ENCODE data around the gene MYL6B. TPM values are rescaled to one million over a fixed set of nuclear protein-coding genes. Genes with fewer than 3 reads are reported as not detected.
A peak's percentile ranks its signal among the peaks of the same experiment; 100 is the strongest.

The MYL6B gene
- polyA plus RNA-seq, 1 donor (not counting 4 experiments of a cell fraction or from before 2014, with no cell fraction given) = 44.9 TPM

DNA sequence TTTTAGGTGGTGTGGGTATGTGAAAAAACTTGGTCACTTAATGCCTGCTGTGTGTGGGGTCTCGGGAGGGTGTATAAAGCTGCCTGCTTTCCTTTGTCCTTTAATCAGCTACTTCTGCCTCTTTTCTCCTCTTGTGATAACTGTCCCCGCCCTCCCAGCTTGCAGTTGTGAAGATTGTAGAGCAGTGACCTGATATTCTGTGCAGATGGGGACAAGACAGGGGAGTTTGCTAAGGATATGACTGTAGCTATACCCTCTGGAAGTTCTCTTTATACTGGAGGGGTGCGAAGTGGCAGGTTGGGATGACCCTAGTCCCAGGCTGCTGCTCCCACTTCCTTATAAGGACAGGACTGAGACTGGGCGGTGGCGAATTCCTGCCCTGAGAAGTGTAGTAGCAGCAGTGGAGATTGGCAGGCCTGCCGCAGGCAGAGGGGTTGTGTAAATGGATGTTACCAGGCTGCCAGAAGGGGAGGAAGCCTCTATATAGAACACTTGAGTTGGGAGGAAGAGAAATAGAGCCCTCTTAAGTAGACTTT is 6.6 kb downstream of the MYL6B start:
- H2AFZ ChIP-seq (ENCODE audit: control insufficient read depth, low read length) = no peak overlapping the region
- peaks cover 35 to 38% of the 10 kb centered on the region in 2 experiments for H3K36me3 ChIP-seq (ENCODE audit: control insufficient read depth in 2 of 2, extremely low read depth in 1 of 2, insufficient read depth in 2 of 2, low read length in 2 of 2)
- no peaks in the 10 kb centered on the region for H3K9me1 ChIP-seq (ENCODE audit: control insufficient read depth, extremely low read depth, insufficient read depth, low read length)
- DNase-seq (ENCODE audit: low read depth, low spot score) (no peak), FAIRE-seq (no peak)
- TF ChIP-seq EZH2 (IDR thresholded peaks at IDR 0.05; ENCODE audit: low read length) = no peak
- TF ChIP-seq, protein P1, sequence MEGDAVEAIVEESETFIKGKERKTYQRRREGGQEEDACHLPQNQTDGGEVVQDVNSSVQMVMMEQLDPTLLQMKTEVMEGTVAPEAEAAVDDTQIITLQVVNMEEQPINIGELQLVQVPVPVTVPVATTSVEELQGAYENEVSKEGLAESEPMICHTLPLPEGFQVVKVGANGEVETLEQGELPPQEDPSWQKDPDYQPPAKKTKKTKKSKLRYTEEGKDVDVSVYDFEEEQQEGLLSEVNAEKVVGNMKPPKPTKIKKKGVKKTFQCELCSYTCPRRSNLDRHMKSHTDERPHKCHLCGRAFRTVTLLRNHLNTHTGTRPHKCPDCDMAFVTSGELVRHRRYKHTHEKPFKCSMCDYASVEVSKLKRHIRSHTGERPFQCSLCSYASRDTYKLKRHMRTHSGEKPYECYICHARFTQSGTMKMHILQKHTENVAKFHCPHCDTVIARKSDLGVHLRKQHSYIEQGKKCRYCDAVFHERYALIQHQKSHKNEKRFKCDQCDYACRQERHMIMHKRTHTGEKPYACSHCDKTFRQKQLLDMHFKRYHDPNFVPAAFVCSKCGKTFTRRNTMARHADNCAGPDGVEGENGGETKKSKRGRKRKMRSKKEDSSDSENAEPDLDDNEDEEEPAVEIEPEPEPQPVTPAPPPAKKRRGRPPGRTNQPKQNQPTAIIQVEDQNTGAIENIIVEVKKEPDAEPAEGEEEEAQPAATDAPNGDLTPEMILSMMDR (optimal IDR thresholded peaks at IDR 0.05 in 1 of 3, IDR thresholded peaks at IDR 0.05 in 1 of 3, conservative IDR thresholded peaks at IDR 0.05 in 1 of 3; ENCODE audit: extremely low read depth in 1 of 3, insufficient read depth in 2 of 3, low read length in 3 of 3) = no peak
- peak overlapping the region; percentile 99 for H3K9ac ChIP-seq (ENCODE audit: control insufficient read depth, extremely low read depth, insufficient read depth, low read length)
- H3K9me3 ChIP-seq (ENCODE audit: control insufficient read depth, low read depth, low read length) = no peaks in the 10 kb centered on the region
- H3K27ac ChIP-seq (ENCODE audit: control insufficient read depth, insufficient read depth, low read length) = peak overlapping the region; percentile 98
- peaks cover 26% of the 10 kb centered on the region for H3K4me1 ChIP-seq (ENCODE audit: control insufficient read depth, extremely low read depth, insufficient read depth, low read length)
- peaks cover 21% of the 10 kb centered on the region for H4K20me1 ChIP-seq (ENCODE audit: control insufficient read depth, extremely low read depth, insufficient read depth, low read length)
- dilution Hi-C loops (cut with MboI; ENCODE audit: extremely low pct_ligation_motif_present, low sequenced_read_pairs) = no loop called here
- H3K4me2 ChIP-seq (ENCODE audit: control insufficient read depth, extremely low read depth, insufficient read depth, low read depth, low read length) = peak overlapping the region; percentile 95
- peak overlapping the region; percentile 84 to 98 (median 89) for H3K4me3 ChIP-seq (ENCODE audit: control insufficient read depth in 2 of 3, extremely low read depth in 1 of 3, insufficient read depth in 2 of 3, low read depth in 1 of 3, low read length in 3 of 3)
- H3K79me2 ChIP-seq (ENCODE audit: control insufficient read depth, insufficient read depth, low read length) = peaks cover 28% of the 10 kb centered on the region
- no peaks in the 10 kb centered on the region for H3K27me3 ChIP-seq (ENCODE audit: control insufficient read depth, extremely low read depth, insufficient read depth, low read length)

DNA sequence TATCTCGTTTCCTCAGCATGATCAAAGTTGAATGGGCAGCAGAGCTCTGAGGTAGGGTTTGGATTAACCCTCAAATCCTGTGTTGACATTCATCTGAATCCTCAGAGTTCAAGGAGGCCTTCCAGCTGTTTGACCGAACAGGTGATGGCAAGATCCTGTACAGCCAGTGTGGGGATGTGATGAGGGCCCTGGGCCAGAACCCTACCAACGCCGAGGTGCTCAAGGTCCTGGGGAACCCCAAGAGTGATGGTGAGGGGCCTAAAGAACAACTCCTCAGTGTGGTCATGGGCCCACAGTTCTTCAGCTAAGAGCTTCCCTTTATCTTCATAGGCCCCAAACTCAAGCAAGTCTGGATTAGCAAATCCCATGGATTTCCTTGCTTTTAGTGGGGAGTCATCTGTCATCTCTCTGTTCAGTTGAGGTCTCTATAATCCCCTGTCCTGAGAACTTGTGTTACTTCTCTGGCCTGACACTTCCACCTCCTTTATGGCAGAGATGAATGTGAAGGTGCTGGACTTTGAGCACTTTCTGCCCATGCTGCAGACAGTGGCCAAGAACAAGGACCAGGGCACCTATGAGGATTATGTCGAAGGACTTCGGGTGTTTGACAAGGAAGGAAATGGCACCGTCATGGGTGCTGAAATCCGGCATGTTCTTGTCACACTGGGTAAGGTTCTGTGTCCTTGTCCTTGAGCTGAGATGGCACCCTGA is 7.2 kb downstream of the MYL6B start:
- Histone ChIP-seq H3K4me2 (ENCODE audit: control insufficient read depth, extremely low read depth, insufficient read depth, low read depth, low read length) (peak overlapping the region; percentile 95), H3K27ac (ENCODE audit: control insufficient read depth, insufficient read depth, low read length) (peak overlapping the region; percentile 98), H3K9ac (ENCODE audit: control insufficient read depth, extremely low read depth, insufficient read depth, low read length) (peak overlapping the region; percentile 99), H3K79me2 (ENCODE audit: control insufficient read depth, insufficient read depth, low read length) (peaks cover 28% of the 10 kb centered on the region), H3K9me1 (ENCODE audit: control insufficient read depth, extremely low read depth, insufficient read depth, low read length) (no peaks in the 10 kb centered on the region), H3K27me3 (ENCODE audit: control insufficient read depth, extremely low read depth, insufficient read depth, low read length) (no peaks in the 10 kb centered on the region), H3K4me3 (ENCODE audit: control insufficient read depth in 2 of 3, extremely low read depth in 1 of 3, insufficient read depth in 2 of 3, low read depth in 1 of 3, low read length in 3 of 3) (peak overlapping the region; percentile 84 to 98 (median 89)), H2AFZ (ENCODE audit: control insufficient read depth, low read length) (no peak overlapping the region), H3K9me3 (ENCODE audit: control insufficient read depth, low read depth, low read length) (no peaks in the 10 kb centered on the region), H3K4me1 (ENCODE audit: control insufficient read depth, extremely low read depth, insufficient read depth, low read length) (peaks cover 26% of the 10 kb centered on the region), H3K36me3 (ENCODE audit: control insufficient read depth in 2 of 2, extremely low read depth in 1 of 2, insufficient read depth in 2 of 2, low read length in 2 of 2) (peaks cover 35 to 38% of the 10 kb centered on the region in 2 experiments), H4K20me1 (ENCODE audit: control insufficient read depth, extremely low read depth, insufficient read depth, low read length) (peaks cover 21% of the 10 kb centered on the region)
- dilution Hi-C loops (cut with MboI; ENCODE audit: extremely low pct_ligation_motif_present, low sequenced_read_pairs) = no loop called here
- FAIRE-seq (peak; percentile 32), DNase-seq (ENCODE audit: low read depth, low spot score) (no peak)
- no peak for TF ChIP-seq EZH2 (IDR thresholded peaks at IDR 0.05; ENCODE audit: low read length)
- TF ChIP-seq, protein P1 (optimal IDR thresholded peaks at IDR 0.05 in 1 of 3, IDR thresholded peaks at IDR 0.05 in 1 of 3, conservative IDR thresholded peaks at IDR 0.05 in 1 of 3; ENCODE audit: extremely low read depth in 1 of 3, insufficient read depth in 2 of 3, low read length in 3 of 3) = no peak

Measured in keratinocyte (primary cell).